ENCODE results near the gene TBC1D5.

TBC1D5 gene

GRCh38 chr3:17336291-17336690 lies 406.1 kb downstream of the TBC1D5 start:
- DNase-seq, result no peak

- no peak for DNase-seq
These were observed 408.5 kb downstream of the TBC1D5 start for GRCh38 chr3:17333893-17334292.

- no peak for DNase-seq
These were observed 409.0 kb downstream of the TBC1D5 start for GRCh38 chr3:17333446-17333845.

GRCh38 chr3:17330660-17331059 lies 411.8 kb downstream of the TBC1D5 start:
- no peak for DNase-seq

- DNase-seq, result no peak
These were observed 412.5 kb downstream of the TBC1D5 start for GRCh38 chr3:17329927-17330326.

- DNase-seq, result no peak
These were observed 420.2 kb downstream of the TBC1D5 start for GRCh38 chr3:17322106-17322793.

GRCh38 chr3:17320266-17320665 lies 422.2 kb downstream of the TBC1D5 start:
- DNase-seq, result no peak

- DNase-seq, result no peak
These were observed 426.5 kb downstream of the TBC1D5 start for GRCh38 chr3:17315897-17316296.

GRCh38 chr3:17314171-17314570 lies 428.3 kb downstream of the TBC1D5 start:
- no peak for DNase-seq

- no peak for DNase-seq
These were observed 428.7 kb downstream of the TBC1D5 start for GRCh38 chr3:17313746-17314145.

- no peak for DNase-seq
These were observed 431.4 kb downstream of the TBC1D5 start for GRCh38 chr3:17310983-17311382.

GRCh38 chr3:17307887-17308286 lies 434.5 kb downstream of the TBC1D5 start:
- no peak for DNase-seq

GRCh38 chr3:17307482-17307881 lies 434.9 kb downstream of the TBC1D5 start:
- DNase-seq, result no peak

- no peak for DNase-seq
These were observed 437.5 kb downstream of the TBC1D5 start for GRCh38 chr3:17304969-17305368.

GRCh38 chr3:17302774-17303173 lies 439.7 kb downstream of the TBC1D5 start:
- DNase-seq, result no peak

- no peak for DNase-seq
These were observed 440.3 kb downstream of the TBC1D5 start for GRCh38 chr3:17302170-17302569.

GRCh38 chr3:17301271-17301670 lies 441.2 kb downstream of the TBC1D5 start:
- DNase-seq, result no peak

- DNase-seq, result no peak
These were observed 442.0 kb downstream of the TBC1D5 start for GRCh38 chr3:17300441-17300840.

GRCh38 chr3:17298038-17298437 lies 444.4 kb downstream of the TBC1D5 start:
- DNase-seq, result no peak

- DNase-seq, result no peak
These were observed 449.9 kb downstream of the TBC1D5 start for GRCh38 chr3:17292556-17292955.

- no peak for DNase-seq
These were observed 451.5 kb downstream of the TBC1D5 start for GRCh38 chr3:17290894-17291293.

GRCh38 chr3:17288839-17289399 lies 453.5 kb downstream of the TBC1D5 start:
- no peak for DNase-seq

GRCh38 chr3:17287006-17287689 lies 455.3 kb downstream of the TBC1D5 start:
- DNase-seq, result no peak

- no peak for DNase-seq
These were observed 464.4 kb downstream of the TBC1D5 start for GRCh38 chr3:17278006-17278405.
